Measurements from ENCODE around the gene CRMP1.
"Not testable (repeated sequence)": the region's sequence is repeated elsewhere in the genome, so short reads cannot be mapped to it uniquely, and the experiment has no call there.

CRMP1 gene

DNA sequence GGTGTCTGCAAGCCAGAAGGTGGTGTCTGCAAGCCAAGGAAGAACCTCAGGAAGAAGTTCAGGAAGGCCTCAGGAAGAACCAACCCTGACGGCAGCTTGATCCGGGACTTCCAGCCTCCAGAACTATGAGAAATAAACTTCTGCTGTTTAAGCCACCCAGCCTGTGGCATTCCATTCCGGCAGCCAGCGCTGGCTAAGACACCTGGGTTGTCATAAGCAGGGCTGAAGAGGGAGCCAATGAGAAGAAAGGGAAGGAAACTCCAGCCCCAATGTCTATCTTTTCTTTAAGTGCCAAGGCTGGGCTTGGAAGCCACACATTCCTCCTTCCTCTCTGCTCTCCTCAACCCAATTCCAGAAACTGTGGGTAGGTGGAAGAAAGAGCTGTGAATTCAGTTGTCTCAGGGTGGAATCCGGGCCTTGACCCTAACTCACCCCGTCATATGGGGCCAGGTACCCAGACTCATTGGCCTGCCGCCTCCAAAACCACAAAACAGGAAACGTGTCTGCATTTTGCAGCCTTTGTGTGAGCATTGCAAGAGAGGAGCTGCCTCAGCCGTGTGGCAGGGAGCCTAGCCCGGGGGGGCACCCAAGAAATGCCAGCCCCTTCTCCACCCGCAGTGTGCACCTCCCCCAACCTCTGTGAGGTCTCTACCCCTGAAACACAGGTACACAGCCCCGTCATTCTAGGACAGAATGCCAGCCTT is 26.8 kb downstream of the CRMP1 start:
- CTCF ChIA-PET = no interaction called here
- Mint-ChIP-seq H3K9me3 (no peaks in the 10 kb centered on the region), H3K27me3 (no peaks in the 10 kb centered on the region), H3K36me3 (no peaks in the 10 kb centered on the region), H3K4me1 (peaks cover 33% of the 10 kb centered on the region), H3K4me3 (no peak overlapping the region), H3K27ac (no peak overlapping the region)
- DNase-seq = peak; percentile 30

GRCh38 chr4:5863461-5864113 is 29.3 kb downstream of the CRMP1 start:
- peak; percentile 39 for DNase-seq
- CTCF ChIA-PET = no interaction called here
- H3K4me1 Mint-ChIP-seq = peaks cover 25% of the 10 kb centered on the region
- H3K36me3 Mint-ChIP-seq = no peaks in the 10 kb centered on the region
- H3K9me3 Mint-ChIP-seq = peaks cover 2% of the 10 kb centered on the region
- no peaks in the 10 kb centered on the region for H3K27me3 Mint-ChIP-seq
- H3K4me3 Mint-ChIP-seq = no peak overlapping the region
- H3K27ac Mint-ChIP-seq = no peak overlapping the region

DNA sequence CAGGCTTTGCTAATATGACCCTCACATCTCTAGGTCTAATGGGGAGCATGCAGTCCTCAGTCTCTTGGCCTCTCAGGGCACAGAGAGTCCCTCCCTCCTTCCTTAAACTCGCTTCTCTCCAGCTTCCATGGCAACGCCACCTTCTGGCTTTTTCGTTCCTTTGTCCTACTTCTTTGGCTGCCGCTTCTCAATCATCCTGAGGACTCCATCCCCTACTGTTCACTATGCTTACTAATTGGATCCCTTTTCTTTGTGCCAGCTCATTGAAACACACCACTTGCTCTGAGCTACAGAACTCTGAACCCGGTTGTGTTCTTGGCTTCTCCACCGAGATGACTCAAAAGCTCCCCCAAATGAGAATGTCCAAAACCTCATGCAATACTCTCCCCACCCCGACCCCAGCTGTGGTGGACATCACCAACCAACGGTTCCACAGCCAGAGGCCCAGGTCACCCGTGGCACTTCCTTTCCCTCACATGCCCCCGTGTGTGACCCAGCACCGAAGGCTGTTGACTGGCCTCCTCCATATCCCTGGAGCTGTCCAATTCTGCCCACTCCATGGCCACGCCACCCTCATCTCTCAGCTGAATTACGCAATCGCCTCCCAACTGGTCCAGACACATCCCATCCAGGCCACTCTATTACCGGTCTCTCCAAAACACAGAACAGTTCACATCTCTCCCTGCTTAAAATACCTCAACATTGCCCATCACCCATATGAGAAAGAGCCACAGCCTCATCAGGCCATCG is 34.7 kb downstream of the CRMP1 start:
- H3K27ac Mint-ChIP-seq = no peak overlapping the region
- peaks cover 2% of the 10 kb centered on the region for H3K4me1 Mint-ChIP-seq
- no peaks in the 10 kb centered on the region for H3K36me3 Mint-ChIP-seq
- CTCF ChIA-PET = no interaction called here
- H3K9me3 Mint-ChIP-seq = peaks cover 2% of the 10 kb centered on the region
- no peaks in the 10 kb centered on the region for H3K27me3 Mint-ChIP-seq
- H3K4me3 Mint-ChIP-seq = no peak overlapping the region
- no peak for DNase-seq

DNA sequence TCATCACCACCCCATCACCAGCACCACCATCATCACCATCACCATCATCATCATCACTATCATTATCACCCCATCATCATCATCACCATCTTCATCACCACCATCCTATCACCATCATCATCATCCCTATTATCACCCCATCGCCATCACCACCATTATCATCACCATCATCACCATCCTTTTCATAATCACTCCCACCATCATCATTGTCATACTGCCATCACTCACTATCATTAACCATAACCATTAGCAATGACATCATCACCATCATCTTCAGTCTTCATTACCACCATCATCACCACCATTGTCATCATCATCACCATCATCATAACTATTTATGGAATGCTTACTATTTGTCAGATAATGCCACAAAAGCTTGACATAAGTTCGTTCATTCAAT is 35.7 kb downstream of the CRMP1 start:
- Mint-ChIP-seq H3K4me3 (no peak overlapping the region), H3K9me3 (peaks cover 2% of the 10 kb centered on the region), H3K4me1 (no peaks in the 10 kb centered on the region), H3K36me3 (no peaks in the 10 kb centered on the region), H3K27me3 (no peaks in the 10 kb centered on the region), H3K27ac (no peak overlapping the region)
- CTCF ChIA-PET = no interaction called here
- no peak for DNase-seq

DNA sequence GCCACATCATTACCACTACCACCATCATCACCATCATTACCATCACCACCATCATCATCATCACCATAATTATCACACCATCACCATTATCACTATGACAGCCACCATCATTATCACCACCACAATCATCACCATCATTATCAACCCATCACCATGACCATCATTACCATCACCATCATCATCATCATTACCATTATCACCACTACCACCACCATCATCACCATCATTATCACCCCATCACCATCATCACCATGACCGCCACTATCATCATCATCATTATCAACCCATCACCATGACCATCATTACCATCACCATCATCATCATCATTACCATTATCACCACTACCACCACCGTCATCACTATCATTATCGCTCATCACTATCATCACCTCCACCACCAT is 36.5 kb downstream of the CRMP1 start:
- H3K36me3 Mint-ChIP-seq, H3K4me1 Mint-ChIP-seq: not testable (repeated sequence)

GRCh38 chr4:5854929-5855328 is 38.0 kb downstream of the CRMP1 start:
- H3K4me1 Mint-ChIP-seq = no peaks in the 10 kb centered on the region
- peaks cover 2% of the 10 kb centered on the region for H3K9me3 Mint-ChIP-seq
- no peak overlapping the region for H3K27ac Mint-ChIP-seq
- no peaks in the 10 kb centered on the region for H3K36me3 Mint-ChIP-seq
- peaks cover 6% of the 10 kb centered on the region for H3K27me3 Mint-ChIP-seq
- CTCF ChIA-PET = no interaction called here
- H3K4me3 Mint-ChIP-seq = no peak overlapping the region
- DNase-seq = no peak

More for the DNA sequence above, 36.5 kb downstream of the CRMP1 start:
- H3K4me3 Mint-ChIP-seq, H3K27ac Mint-ChIP-seq, H3K27me3 Mint-ChIP-seq, DNase-seq, H3K9me3 Mint-ChIP-seq: not testable (repeated sequence)
- CTCF ChIA-PET = interaction anchor here (0.9 kb wide), 1 partner anchor 143 kb away, joined by 3 read pairs; no protein-coding TSS in a partner anchor

GRCh38 chr4:5852523-5853202 is 40.2 kb downstream of the CRMP1 start:
- no peaks in the 10 kb centered on the region for H3K9me3 Mint-ChIP-seq
- peaks cover 6% of the 10 kb centered on the region for H3K27me3 Mint-ChIP-seq
- no peaks in the 10 kb centered on the region for H3K36me3 Mint-ChIP-seq
- DNase-seq = no peak
- H3K4me1 Mint-ChIP-seq = no peaks in the 10 kb centered on the region
- CTCF ChIA-PET = no interaction called here
- no peak overlapping the region for H3K4me3 Mint-ChIP-seq
- H3K27ac Mint-ChIP-seq = no peak overlapping the region

- Mint-ChIP-seq H3K27me3 (peaks cover 6% of the 10 kb centered on the region), H3K27ac (no peak overlapping the region)
Observed at GRCh38 chr4:5851637-5852301, 41.1 kb downstream of the CRMP1 start.

GRCh38 chr4:5845035-5845905 is 47.6 kb downstream of the CRMP1 start:
- no peak overlapping the region for H3K4me3 Mint-ChIP-seq
- CTCF ChIA-PET = no interaction called here
- H3K4me1 Mint-ChIP-seq = no peaks in the 10 kb centered on the region
- H3K27me3 Mint-ChIP-seq = no peaks in the 10 kb centered on the region
- DNase-seq = no peak
- H3K9me3 Mint-ChIP-seq = peaks cover 3% of the 10 kb centered on the region
- H3K36me3 Mint-ChIP-seq = no peaks in the 10 kb centered on the region
- H3K27ac Mint-ChIP-seq = no peak overlapping the region

More at GRCh38 chr4:5851637-5852301, 41.1 kb downstream of the CRMP1 start:
- no peak overlapping the region for H3K4me3 Mint-ChIP-seq
- no peaks in the 10 kb centered on the region for H3K4me1 Mint-ChIP-seq
- no peaks in the 10 kb centered on the region for H3K9me3 Mint-ChIP-seq
- CTCF ChIA-PET = no interaction called here
- no peak for DNase-seq
- no peaks in the 10 kb centered on the region for H3K36me3 Mint-ChIP-seq

DNA sequence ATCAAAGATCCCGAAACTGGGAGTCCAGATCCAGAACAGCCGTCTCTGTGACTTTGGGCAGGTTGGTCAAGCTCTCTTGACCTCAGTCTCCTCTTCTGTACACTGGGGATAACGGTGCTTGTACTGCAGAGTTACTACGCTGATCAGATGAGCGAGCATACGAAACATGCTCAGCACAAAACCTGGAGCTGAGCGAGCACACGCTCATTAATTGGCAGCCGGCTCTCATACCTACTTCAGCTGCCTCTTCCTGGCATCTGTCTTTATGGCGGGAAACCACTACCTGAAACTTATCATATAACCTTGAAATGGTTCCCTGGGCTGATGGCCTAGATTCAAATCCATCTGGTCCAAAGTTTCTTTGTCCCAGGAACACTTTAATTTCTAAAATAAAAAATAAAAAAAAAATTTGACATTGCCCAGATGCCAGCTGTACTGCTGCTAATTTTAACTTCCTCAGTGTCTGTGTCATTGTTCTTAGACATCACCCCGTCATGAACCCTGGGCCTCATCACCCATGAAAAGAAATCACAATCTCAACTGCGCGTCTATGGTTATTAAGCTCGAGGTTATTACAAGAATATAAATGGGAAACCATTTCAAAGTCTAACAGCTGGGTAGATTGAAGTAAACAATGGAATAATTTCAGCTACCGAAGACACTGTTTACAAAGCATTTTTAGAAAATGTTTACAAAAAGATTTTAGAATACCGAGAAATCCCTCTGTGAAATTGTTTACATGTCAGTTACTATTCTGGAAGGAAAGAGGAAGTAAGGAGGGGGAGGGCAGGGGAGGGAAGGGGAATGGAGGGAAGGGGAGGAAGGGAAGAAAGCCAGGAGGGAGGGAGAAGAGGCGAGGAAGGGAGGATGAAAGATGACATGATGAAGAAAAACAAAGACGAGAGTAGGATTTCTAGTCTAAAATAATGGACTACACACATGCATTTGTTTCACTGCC is 49.0 kb downstream of the CRMP1 start:
- H3K9me3 Mint-ChIP-seq = peaks cover 3% of the 10 kb centered on the region
- H3K27me3 Mint-ChIP-seq = no peaks in the 10 kb centered on the region
- no peak overlapping the region for H3K4me3 Mint-ChIP-seq
- no peaks in the 10 kb centered on the region for H3K4me1 Mint-ChIP-seq
- no peaks in the 10 kb centered on the region for H3K36me3 Mint-ChIP-seq
- CTCF ChIA-PET = no interaction called here
- DNase-seq = no peak
- H3K27ac Mint-ChIP-seq = no peak overlapping the region

- Mint-ChIP-seq H3K4me3 (no peak overlapping the region), H3K9me3 (peaks cover 3% of the 10 kb centered on the region), H3K4me1 (no peaks in the 10 kb centered on the region), H3K27ac (no peak overlapping the region), H3K36me3 (no peaks in the 10 kb centered on the region), H3K27me3 (no peaks in the 10 kb centered on the region)
- CTCF ChIA-PET = no interaction called here
- no peak for DNase-seq
Observed at GRCh38 chr4:5842456-5842855, 50.4 kb downstream of the CRMP1 start.

DNA sequence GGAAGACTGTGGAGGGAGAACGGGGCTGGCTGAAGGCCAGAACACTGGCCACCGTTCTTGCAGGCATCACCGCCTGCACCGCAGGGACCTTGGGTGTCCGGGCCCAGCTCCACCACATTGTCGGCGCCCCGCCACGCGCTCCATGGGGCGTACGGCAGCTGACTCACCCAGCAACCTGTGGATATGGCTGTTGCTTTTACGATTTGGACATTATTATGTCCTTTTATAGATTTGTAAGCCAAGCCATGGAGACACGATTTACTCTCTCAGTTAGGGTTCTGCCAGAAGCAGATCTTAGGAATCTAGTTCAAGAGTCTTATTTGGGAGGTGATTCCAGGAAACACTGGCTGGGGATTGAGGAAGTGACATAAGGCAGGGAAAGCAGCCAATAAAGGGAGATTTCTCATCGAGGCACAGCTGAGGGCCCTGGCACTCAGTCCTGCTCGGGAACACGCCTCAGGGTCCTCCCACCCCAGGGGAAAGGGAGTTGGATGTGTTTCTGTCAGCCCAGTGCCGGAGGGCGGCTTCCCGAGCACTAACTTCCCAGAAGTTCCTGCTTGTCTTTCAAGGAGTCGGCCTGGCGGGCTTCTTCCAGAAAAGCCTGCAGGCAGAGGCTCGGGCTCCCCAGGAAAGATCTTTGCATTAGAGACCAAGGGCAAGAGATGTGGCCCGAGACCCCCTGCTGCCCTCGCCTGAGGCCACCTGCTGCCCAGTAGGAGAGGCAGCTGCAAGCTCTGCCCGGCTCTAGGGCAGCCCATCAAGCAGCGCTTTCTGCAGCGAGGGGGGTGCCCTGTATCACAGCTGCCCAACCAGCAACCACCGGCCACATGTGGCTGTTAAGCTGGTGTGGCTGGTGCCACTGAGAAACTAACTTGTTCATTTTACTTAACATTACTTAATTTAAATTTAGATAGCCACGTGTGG is 52.9 kb downstream of the CRMP1 start:
- Mint-ChIP-seq H3K27me3 (no peaks in the 10 kb centered on the region), H3K4me1 (no peaks in the 10 kb centered on the region), H3K4me3 (no peak overlapping the region), H3K27ac (no peak overlapping the region), H3K9me3 (peaks cover 3% of the 10 kb centered on the region), H3K36me3 (no peaks in the 10 kb centered on the region)
- DNase-seq = no peak
- CTCF ChIA-PET = no interaction called here
